ENCODE measurements around the gene TTYH3.

The TTYH3 gene

DNA sequence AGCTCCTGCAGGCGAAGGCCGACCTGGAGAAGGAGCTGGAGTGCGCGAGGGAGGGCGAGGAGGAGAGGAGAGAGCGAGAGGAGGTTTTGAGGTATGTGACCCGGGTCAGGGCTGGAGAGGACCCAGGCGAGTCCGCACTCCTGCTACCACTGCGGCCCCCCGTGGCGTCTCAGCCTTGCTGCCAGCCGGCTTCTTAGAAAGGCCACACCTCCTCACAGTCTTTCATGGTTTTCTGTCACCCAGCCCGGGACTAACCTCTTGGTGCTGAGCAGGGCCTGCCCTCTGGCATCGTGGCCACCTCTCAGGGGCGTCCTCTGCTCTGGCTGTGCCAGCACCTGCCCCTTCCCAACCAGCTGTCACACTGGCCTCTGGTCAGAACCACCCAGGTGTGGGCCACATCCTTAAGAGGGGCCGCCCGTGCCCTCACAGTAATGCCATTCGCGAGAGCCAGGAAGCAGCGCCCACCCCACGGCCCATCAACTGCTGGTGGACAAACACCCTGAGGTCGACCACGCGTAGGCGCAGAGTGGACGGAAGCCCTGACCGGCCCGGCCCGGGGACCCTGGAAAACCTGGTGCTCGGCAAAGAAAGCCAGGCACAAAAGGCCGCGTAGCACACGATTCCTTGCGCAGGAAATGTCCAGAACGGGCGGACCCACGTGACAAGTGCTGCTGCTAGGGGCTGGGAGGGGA, 38.6 kb upstream of the TTYH3 start:
- H3K36me3 ChIP-seq (ENCODE audit: insufficient read depth, low read length): peaks cover 17% of the 10 kb centered on the region
- no peaks in the 10 kb centered on the region for H3K4me1 ChIP-seq (ENCODE audit: insufficient read depth, low read length)
- no peaks in the 10 kb centered on the region for H3K9me3 ChIP-seq (ENCODE audit: low read length)
- no peak overlapping the region for H3K9ac ChIP-seq (ENCODE audit: low read length)
- H3K27ac ChIP-seq (ENCODE audit: low read depth, low read length): no peak overlapping the region
- H3K4me3 ChIP-seq (ENCODE audit: low read depth in 1 of 2, low read length in 2 of 2): no peak overlapping the region
- H3K27me3 ChIP-seq (ENCODE audit: control insufficient read depth in 1 of 2, insufficient read depth in 2 of 2, low read length in 2 of 2): no peaks in the 10 kb centered on the region

DNA sequence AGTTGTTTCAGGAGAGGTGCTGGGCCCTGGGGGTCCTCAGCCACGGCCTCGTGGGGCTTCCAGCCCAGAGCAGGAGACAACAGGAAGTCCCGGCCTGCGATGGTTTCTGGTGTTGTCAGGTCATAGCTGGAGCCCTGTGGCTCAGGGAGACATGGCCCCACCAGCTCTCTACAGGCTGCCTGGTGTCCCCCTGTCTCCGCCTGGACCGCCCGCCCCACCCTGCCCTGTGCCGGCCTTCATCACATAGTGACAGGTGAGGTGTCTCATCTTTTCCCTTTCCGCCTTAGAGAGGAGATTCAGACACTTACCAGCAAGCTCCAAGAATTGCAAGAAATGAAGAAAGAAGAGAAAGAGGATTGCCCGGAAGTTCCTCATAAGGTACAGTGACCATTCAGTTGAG, 37.2 kb upstream of the TTYH3 start:
- Histone ChIP-seq H3K36me3 (ENCODE audit: insufficient read depth, low read length) (peaks cover 17% of the 10 kb centered on the region), H3K27ac (ENCODE audit: low read depth, low read length) (no peak overlapping the region), H3K9me3 (ENCODE audit: low read length) (no peaks in the 10 kb centered on the region), H3K4me3 (ENCODE audit: low read depth in 1 of 2, low read length in 2 of 2) (no peak overlapping the region), H3K4me1 (ENCODE audit: insufficient read depth, low read length) (no peaks in the 10 kb centered on the region), H3K27me3 (ENCODE audit: control insufficient read depth in 1 of 2, insufficient read depth in 2 of 2, low read length in 2 of 2) (no peaks in the 10 kb centered on the region), H3K9ac (ENCODE audit: low read length) (no peak overlapping the region)

DNA sequence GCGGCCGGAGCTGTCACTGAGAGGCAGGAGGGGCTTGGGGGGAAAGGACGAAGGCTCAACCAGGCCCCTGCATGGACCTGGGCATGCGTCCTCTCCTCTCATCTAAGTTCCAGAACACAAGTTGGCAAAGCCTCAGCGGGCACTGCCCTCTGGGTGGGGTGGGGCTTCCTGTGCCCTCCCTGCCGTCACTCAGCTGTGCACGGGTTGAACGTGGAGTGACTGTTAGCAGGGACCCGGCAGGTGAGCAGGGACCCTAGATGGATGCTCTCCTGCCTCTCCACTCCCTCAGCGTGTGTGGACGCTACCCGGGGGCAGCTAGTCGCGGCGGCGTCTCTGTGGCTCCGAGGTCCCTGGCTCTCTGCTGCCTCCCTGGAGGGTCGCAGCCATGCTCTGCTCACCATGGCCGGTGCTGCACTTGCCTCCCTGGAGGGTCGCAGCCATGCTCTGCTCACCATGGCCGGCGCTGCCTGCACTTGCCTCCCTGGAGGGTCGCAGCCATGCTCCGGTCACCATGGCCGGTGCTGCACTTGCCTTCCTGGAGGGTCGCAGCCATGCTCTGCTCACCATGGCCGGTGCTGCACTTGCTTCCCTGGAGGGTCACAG, 36.4 kb upstream of the TTYH3 start:
- Histone ChIP-seq H3K4me1 (ENCODE audit: insufficient read depth, low read length) (no peaks in the 10 kb centered on the region), H3K27ac (ENCODE audit: low read depth, low read length) (no peak overlapping the region), H3K9me3 (ENCODE audit: low read length) (no peaks in the 10 kb centered on the region), H3K27me3 (ENCODE audit: control insufficient read depth in 1 of 2, insufficient read depth in 2 of 2, low read length in 2 of 2) (no peaks in the 10 kb centered on the region), H3K36me3 (ENCODE audit: insufficient read depth, low read length) (peaks cover 18% of the 10 kb centered on the region), H3K9ac (ENCODE audit: low read length) (no peak overlapping the region), H3K4me3 (ENCODE audit: low read depth in 1 of 2, low read length in 2 of 2) (no peak overlapping the region)

DNA sequence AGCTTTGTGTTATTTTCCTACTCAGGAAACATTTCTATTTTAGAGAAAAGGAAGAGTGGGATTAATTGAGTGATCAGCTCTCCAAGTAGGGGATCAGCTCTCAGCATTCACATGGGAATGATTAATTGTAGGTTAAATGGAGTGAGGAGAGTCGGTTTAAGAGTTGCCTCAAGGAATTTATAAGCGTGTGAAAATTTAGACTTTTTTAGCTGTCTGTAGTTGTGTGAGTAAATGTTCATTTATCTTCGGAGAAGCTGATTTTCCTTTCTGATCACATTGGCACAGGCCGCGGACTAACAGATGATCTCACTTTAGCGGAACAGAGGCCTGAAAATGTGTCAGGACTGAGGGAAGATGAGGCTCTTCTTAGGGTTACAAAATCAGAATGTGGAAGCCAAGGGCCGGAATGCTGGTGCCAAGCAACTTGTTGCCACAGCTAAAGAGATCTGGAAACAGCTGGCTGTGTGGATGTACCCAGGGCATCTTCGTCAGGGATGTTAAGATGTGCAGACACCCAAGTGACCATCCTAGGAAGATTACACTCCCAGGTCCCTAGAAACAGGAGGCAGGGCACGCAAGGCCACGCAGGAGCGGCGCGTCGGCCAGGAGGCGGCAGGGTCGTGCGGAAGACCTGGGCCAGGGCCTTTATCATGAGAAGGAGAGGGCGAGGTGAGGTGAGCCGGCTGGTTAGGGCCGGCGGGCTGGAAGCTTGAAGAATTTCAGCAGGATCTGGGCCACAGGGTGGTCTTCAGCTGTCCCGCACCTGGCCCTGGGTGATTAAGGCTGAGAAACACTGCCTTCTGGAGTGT, 35.1 kb upstream of the TTYH3 start:
- Histone ChIP-seq H3K9ac (ENCODE audit: low read length) (no peak overlapping the region), H3K4me1 (ENCODE audit: insufficient read depth, low read length) (no peaks in the 10 kb centered on the region), H3K9me3 (ENCODE audit: low read length) (no peaks in the 10 kb centered on the region), H3K4me3 (ENCODE audit: low read depth in 1 of 2, low read length in 2 of 2) (no peak overlapping the region), H3K36me3 (ENCODE audit: insufficient read depth, low read length) (peaks cover 21% of the 10 kb centered on the region), H3K27me3 (ENCODE audit: control insufficient read depth in 1 of 2, insufficient read depth in 2 of 2, low read length in 2 of 2) (no peaks in the 10 kb centered on the region), H3K27ac (ENCODE audit: low read depth, low read length) (no peak overlapping the region)

DNA sequence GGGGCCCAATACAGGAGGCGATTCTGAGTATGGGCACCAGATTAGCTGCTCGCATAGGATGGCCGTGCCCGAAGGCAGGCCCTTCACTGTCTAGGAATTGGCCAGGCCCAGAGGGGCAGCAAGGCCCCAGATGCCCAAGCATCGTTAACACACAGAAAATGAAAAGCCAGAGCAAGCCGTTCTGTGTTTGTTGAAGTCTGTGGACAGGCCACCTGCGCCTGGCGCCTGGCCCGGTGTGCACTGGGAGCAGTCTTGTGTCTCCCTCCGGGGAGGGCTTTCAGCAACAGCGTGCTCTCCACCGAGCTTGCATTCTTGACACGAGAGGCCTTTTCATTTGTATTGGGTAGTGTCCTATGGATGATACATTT, 34.5 kb upstream of the TTYH3 start:
- H3K27ac ChIP-seq (ENCODE audit: low read depth, low read length): no peak overlapping the region
- peaks cover 21% of the 10 kb centered on the region for H3K36me3 ChIP-seq (ENCODE audit: insufficient read depth, low read length)
- no peak overlapping the region for H3K9ac ChIP-seq (ENCODE audit: low read length)
- H3K4me3 ChIP-seq (ENCODE audit: low read depth in 1 of 2, low read length in 2 of 2): no peak overlapping the region
- no peaks in the 10 kb centered on the region for H3K27me3 ChIP-seq (ENCODE audit: control insufficient read depth in 1 of 2, insufficient read depth in 2 of 2, low read length in 2 of 2)
- no peaks in the 10 kb centered on the region for H3K9me3 ChIP-seq (ENCODE audit: low read length)
- no peaks in the 10 kb centered on the region for H3K4me1 ChIP-seq (ENCODE audit: insufficient read depth, low read length)

DNA sequence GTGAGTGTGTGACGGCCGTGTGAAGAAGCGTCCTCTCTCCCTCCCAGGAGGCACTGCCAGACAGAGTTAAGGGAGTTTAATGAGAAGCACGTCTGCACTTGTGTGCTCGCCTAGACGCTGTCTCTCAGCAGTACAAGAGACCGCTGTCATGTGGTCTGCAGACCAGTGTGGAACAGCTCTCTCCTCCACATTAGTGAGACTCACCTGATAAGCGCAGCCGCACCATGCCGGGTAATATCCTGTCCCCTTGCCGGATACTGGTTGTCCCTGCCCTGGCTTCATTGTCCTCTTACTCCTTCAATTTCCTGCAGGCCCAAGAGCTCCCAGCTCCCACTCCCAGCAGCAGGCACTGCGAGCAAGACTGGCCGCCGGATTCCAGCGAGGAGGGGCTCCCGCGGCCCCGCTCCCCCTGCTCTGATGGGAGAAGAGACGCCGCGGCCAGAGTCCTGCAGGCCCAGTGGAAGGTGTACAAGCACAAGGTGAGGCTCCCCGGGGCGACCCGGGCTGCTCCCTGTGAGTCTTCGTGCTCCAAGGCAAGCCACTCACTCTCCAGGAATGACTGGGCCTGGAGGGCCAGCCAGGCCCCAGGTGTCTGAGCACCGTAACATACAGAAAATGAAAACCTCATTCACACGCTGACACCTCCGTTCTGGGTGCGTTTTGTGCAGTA, 33.5 kb upstream of the TTYH3 start:
- Histone ChIP-seq H3K27me3 (ENCODE audit: control insufficient read depth in 1 of 2, insufficient read depth in 2 of 2, low read length in 2 of 2) (no peaks in the 10 kb centered on the region), H3K9me3 (ENCODE audit: low read length) (no peaks in the 10 kb centered on the region), H3K4me3 (ENCODE audit: low read depth in 1 of 2, low read length in 2 of 2) (no peak overlapping the region), H3K27ac (ENCODE audit: low read depth, low read length) (no peak overlapping the region), H3K9ac (ENCODE audit: low read length) (no peak overlapping the region), H3K36me3 (ENCODE audit: insufficient read depth, low read length) (peaks cover 21% of the 10 kb centered on the region), H3K4me1 (ENCODE audit: insufficient read depth, low read length) (no peaks in the 10 kb centered on the region)

DNA sequence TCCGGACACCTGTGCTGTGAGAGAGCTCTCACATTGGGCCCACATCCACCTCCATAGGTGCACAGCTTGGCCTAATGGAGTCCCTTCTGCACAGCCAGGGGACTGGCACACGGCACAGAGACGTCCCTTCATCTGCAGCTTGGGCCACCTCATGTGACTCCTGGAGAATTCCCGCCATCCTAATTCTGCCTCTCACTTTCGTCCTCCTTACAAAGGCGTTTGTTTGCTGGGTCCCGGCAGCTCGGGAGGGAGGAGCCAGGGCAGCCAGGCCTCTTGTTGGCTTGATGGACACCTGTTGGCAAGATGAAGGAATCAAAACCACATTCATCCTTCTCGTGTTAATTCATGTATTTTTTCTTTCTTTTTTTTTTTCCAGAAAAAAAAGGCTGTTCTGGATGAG, 30.7 kb upstream of the TTYH3 start:
- Histone ChIP-seq H3K4me1 (ENCODE audit: insufficient read depth, low read length) (no peaks in the 10 kb centered on the region), H3K36me3 (ENCODE audit: insufficient read depth, low read length) (peaks cover 9% of the 10 kb centered on the region), H3K9ac (ENCODE audit: low read length) (no peak overlapping the region), H3K27me3 (ENCODE audit: control insufficient read depth in 1 of 2, insufficient read depth in 2 of 2, low read length in 2 of 2) (no peaks in the 10 kb centered on the region), H3K4me3 (ENCODE audit: low read depth in 1 of 2, low read length in 2 of 2) (no peak overlapping the region), H3K9me3 (ENCODE audit: low read length) (no peaks in the 10 kb centered on the region), H3K27ac (ENCODE audit: low read depth, low read length) (no peak overlapping the region)

DNA sequence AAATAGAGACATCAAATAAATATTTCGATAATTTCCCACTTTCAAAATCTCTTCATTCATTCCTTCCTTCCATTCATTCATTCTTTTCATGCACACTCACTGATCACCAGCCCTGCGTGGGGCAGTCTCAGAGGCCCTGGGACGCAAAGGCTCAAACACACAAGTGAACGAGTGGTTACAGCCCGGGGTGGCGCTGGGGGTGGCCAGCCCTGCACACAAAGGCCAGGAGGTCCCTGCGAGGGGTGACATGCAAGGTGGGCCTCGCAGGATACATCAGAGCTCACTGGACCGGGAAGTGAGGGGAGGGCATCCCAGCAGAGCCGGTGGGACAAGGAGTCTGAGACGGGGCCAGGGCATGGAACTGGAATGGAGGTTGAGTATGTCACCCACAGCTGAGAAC, 29.9 kb upstream of the TTYH3 start:
- no peaks in the 10 kb centered on the region for H3K27me3 ChIP-seq (ENCODE audit: control insufficient read depth in 1 of 2, insufficient read depth in 2 of 2, low read length in 2 of 2)
- H3K36me3 ChIP-seq (ENCODE audit: insufficient read depth, low read length): peaks cover 9% of the 10 kb centered on the region
- no peak overlapping the region for H3K4me3 ChIP-seq (ENCODE audit: low read depth in 1 of 2, low read length in 2 of 2)
- H3K9me3 ChIP-seq (ENCODE audit: low read length): no peaks in the 10 kb centered on the region
- H3K4me1 ChIP-seq (ENCODE audit: insufficient read depth, low read length): no peaks in the 10 kb centered on the region
- H3K27ac ChIP-seq (ENCODE audit: low read depth, low read length): no peak overlapping the region
- no peak overlapping the region for H3K9ac ChIP-seq (ENCODE audit: low read length)

DNA sequence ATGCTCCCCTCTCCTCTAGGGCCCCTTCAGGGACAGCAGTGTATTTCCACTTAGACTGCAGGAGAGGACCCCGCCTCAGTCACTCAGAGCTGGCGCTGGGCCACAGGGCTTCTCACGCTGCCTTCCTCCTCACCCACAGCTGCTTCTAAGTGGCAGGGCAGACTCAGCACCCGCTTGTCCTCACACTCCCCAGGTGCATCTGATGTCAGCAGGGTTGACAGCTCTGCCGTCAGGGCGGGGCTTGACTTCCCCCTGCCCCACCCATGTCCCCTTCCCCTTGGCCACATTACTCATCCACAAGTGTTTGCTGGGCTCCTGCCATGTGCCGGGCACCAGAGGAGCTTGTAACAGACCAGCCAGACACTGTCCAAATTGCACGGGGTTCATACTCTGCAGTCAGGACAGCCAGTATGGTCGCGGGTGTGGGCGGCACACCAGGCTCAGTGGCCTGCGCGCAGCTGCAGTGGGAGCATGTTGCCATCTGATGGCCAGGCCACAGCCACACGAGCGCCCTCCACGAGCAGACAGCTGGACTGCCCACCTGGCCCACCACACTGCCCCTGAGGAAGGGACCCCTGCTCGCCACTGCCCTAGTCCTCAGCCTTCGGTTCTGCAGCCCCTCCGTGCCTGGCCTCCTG, 29.3 kb upstream of the TTYH3 start:
- H3K4me1 ChIP-seq (ENCODE audit: insufficient read depth, low read length): no peaks in the 10 kb centered on the region
- H3K27ac ChIP-seq (ENCODE audit: low read depth, low read length): no peak overlapping the region
- peaks cover 9% of the 10 kb centered on the region for H3K36me3 ChIP-seq (ENCODE audit: insufficient read depth, low read length)
- H3K9me3 ChIP-seq (ENCODE audit: low read length): no peaks in the 10 kb centered on the region
- no peak overlapping the region for H3K9ac ChIP-seq (ENCODE audit: low read length)
- no peak overlapping the region for H3K4me3 ChIP-seq (ENCODE audit: low read depth in 1 of 2, low read length in 2 of 2)
- no peaks in the 10 kb centered on the region for H3K27me3 ChIP-seq (ENCODE audit: control insufficient read depth in 1 of 2, insufficient read depth in 2 of 2, low read length in 2 of 2)

DNA sequence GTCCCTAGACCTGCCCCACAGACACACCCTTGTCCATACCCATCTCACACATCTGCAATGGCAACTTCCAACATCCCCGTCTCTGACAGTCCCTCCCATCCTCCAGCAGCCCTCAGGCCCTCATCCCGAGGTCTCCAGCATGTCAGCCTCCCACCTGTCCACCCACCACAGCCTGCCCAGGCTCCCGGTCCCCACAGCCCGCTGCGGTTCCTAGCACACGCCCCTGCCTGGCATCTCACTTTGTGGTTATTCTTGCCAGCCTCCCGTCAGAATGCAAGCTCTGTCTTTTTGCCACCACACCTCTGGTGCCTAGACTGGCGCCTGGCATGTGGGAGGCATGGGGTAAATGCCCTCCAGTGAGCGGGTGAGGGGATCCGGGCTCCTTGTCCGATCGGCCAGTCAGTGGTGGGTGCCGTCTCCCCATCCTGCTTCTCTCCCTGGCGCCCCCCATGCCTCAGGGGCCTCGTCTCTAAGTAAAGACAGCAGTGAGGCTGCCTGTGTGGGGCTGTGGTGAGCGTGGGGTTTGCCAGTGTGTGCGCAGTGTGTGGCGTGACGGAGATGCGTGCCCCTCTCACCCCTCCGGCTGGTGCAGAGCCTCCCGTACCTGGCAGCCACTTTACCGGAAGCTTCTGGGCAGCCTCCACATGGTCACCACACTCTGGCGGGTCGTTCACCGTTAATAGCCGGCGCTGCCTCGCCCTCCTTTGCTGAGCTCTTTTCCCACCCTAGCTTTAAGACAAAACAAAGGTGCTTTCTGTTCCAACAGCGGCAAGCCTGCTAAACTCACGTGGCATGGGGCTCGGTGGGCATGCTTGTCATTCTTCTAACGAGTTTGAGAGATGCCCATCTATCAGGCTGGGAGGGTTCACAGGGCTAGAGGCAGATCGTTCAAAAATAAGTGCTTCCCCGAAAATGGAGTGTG, 28.5 kb upstream of the TTYH3 start:
- H3K9ac ChIP-seq (ENCODE audit: low read length): no peak overlapping the region

More for the DNA sequence above, 28.5 kb upstream of the TTYH3 start:
- Histone ChIP-seq H3K9me3 (ENCODE audit: low read length) (no peaks in the 10 kb centered on the region), H3K36me3 (ENCODE audit: insufficient read depth, low read length) (peaks cover 9% of the 10 kb centered on the region), H3K4me3 (ENCODE audit: low read depth in 1 of 2, low read length in 2 of 2) (no peak overlapping the region), H3K27ac (ENCODE audit: low read depth, low read length) (no peak overlapping the region), H3K27me3 (ENCODE audit: control insufficient read depth in 1 of 2, insufficient read depth in 2 of 2, low read length in 2 of 2) (no peaks in the 10 kb centered on the region), H3K4me1 (ENCODE audit: insufficient read depth, low read length) (no peaks in the 10 kb centered on the region)

Measured in muscle layer of colon (tissue), 2 donors.